ENCODE data around the gene ERMN. TPM values are rescaled to one million over a fixed set of nuclear protein-coding genes. Genes with fewer than 3 reads are reported as not detected.

Gene ERMN
- total RNA-seq, 2 experiments from 2014 or later, result 0.87 to 1.3 TPM

- Mint-ChIP-seq H3K9me3 (no peaks in the 10 kb centered on the region), H3K4me3 (no peak overlapping the region), H3K27ac (no peak overlapping the region), H3K4me1 (ENCODE audit: low read depth) (peaks cover 23% of the 10 kb centered on the region), H3K36me3 (ENCODE audit: low read depth) (no peaks in the 10 kb centered on the region), H3K27me3 (no peaks in the 10 kb centered on the region)
- intact Hi-C loops (cut with micrococcal nuclease), result no loop called here
- ATAC-seq (no peak), DNase-seq (no peak)
- TF ChIP-seq CTCF (IDR thresholded peaks at IDR 0.05), result no peak
- ChIA-PET CTCF (interaction anchor here (1.0 to 4.3 kb wide), 6 partner anchors 8 to 108 kb away, joined by 3 to 36 read pairs (median 12); partner anchors contain the start of gene ERMN), POLR2A (interaction anchor here (1.5 kb wide), 1 partner anchor 24 kb away, joined by 3 read pairs; no protein-coding TSS in a partner anchor)
These were observed 13.9 kb downstream of the ERMN start for GRCh38 chr2:157311706-157312105.

GRCh38 chr2:157309878-157310277 is 15.7 kb downstream of the ERMN start:
- CTCF ChIA-PET, result interaction anchor here (1.1 to 4.3 kb wide), 6 partner anchors 8 to 183 kb away, joined by 3 to 36 read pairs (median 12); partner anchors contain the start of gene ERMN
- ATAC-seq (no peak), DNase-seq (no peak)
- Mint-ChIP-seq H3K27ac (no peak overlapping the region), H3K27me3 (no peaks in the 10 kb centered on the region), H3K9me3 (no peaks in the 10 kb centered on the region), H3K36me3 (ENCODE audit: low read depth) (no peaks in the 10 kb centered on the region), H3K4me1 (ENCODE audit: low read depth) (peaks cover 23% of the 10 kb centered on the region), H3K4me3 (no peak overlapping the region)
- intact Hi-C loops (cut with micrococcal nuclease), result loop anchor here (10.0 kb wide), 2 partner anchors 315 to 445 kb away; partner anchors contain the start of gene ACVR1C
- POLR2A ChIA-PET, result no interaction called here
- TF ChIP-seq CTCF (IDR thresholded peaks at IDR 0.05), result no peak

- no peak for DNase-seq
- ChIA-PET CTCF (interaction anchor here (0.7 to 7.5 kb wide), 21 partner anchors 10 to 445 kb away, joined by 3 to 246 read pairs (median 6); partner anchors contain the start of genes ACVR1C and ERMN), POLR2A (interaction anchor here (0.9 to 2.1 kb wide), 7 partner anchors 20 to 176 kb away, joined by 3 to 6 read pairs (median 4); no protein-coding TSS in a partner anchor)
- TF ChIP-seq CTCF (IDR thresholded peaks at IDR 0.05), result peak; percentile 39
- Mint-ChIP-seq H3K4me1 (ENCODE audit: low read depth) (peaks cover 34% of the 10 kb centered on the region), H3K36me3 (ENCODE audit: low read depth) (no peaks in the 10 kb centered on the region), H3K27me3 (no peaks in the 10 kb centered on the region), H3K9me3 (no peaks in the 10 kb centered on the region), H3K4me3 (no peak overlapping the region), H3K27ac (no peak overlapping the region)
- peak; percentile 64 for ATAC-seq
- intact Hi-C loops (cut with micrococcal nuclease), result loop anchor here (10.0 kb wide), 2 partner anchors 318 to 448 kb away; partner anchors contain the start of gene ACVR1C
These were observed 18.6 kb downstream of the ERMN start for GRCh38 chr2:157307021-157307420.

GRCh38 chr2:157305723-157306110 is 19.9 kb downstream of the ERMN start:
- no peaks in the 10 kb centered on the region for H3K36me3 Mint-ChIP-seq (ENCODE audit: low read depth)
- H3K9me3 Mint-ChIP-seq, result no peaks in the 10 kb centered on the region
- TF ChIP-seq CTCF (IDR thresholded peaks at IDR 0.05), result no peak
- intact Hi-C loops (cut with micrococcal nuclease), result loop anchor here (10.0 kb wide), 2 partner anchors 319 to 449 kb away; partner anchors contain the start of gene ACVR1C
- H3K4me1 Mint-ChIP-seq (ENCODE audit: low read depth), result peaks cover 30% of the 10 kb centered on the region
- ChIA-PET POLR2A (interaction anchor here (0.7 to 1.7 kb wide), 4 partner anchors 22 to 172 kb away, joined by 3 to 6 read pairs (median 3); no protein-coding TSS in a partner anchor), CTCF (interaction anchor here (0.7 to 7.5 kb wide), 20 partner anchors 9 to 719 kb away, joined by 3 to 246 read pairs (median 5); partner anchors contain the start of gene ERMN)
- no peak overlapping the region for H3K27ac Mint-ChIP-seq
- no peak for ATAC-seq
- no peak for DNase-seq
- no peak overlapping the region for H3K4me3 Mint-ChIP-seq
- H3K27me3 Mint-ChIP-seq, result no peaks in the 10 kb centered on the region

Measured in activated CD8-positive, alpha-beta T cell treated with anti-CD3 and anti-CD28 coated beads for 36 hours (primary cell).